Inflammatory macrophage (primary cell): ENCODE measurements around the gene TTLL6.

Source experiments
- DNase-seq, 2 donors: peaks; one replicate each; pipeline ENCODE4 v3.0.0-alpha.2; 2020 to 2022

The TTLL6 gene

GRCh38 chr17:48737330-48738043 lies 79.5 kb downstream of the TTLL6 start:
- DNase-seq = no peak

GRCh38 chr17:48735062-48735351 lies 82.0 kb downstream of the TTLL6 start:
- no peak for DNase-seq

- DNase-seq = no peak
Measured at GRCh38 chr17:48734333-48735061, 82.5 kb downstream of the TTLL6 start.

DNA sequence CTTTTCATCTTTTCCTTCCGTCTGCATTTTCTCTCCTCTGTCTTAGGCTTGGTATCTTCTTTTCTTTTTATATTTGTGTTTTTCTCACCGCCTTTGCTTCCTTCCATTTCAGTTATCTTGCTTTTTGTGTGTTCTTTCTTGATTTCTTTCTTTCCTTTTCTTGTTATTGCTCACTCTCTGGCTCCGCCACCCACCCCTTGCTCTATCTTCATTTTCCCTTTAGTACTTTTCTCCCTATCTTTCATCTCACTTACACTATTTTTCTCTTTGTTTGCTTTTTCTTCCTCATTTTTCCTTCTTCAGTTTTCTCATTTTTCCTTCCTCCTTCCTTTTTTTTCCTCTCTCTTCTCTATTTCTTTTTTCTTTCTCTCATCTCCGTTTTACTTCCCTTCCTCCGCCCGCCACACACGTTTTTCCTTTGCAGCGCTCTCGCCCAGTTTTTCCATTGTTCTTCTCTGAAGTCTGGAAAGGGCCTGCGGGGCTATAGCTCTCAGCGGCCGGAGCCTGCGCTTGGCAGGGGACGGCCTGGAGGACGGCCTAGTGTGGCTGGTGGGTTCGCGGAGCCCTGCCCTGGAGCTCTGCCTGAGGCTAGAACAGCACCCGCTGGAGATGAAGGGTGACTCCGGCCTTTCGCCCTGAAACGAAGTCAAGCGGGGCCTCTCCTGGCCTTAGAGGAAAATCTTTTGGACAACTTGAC lies 83.2 kb downstream of the TTLL6 start:
- no peak for DNase-seq

GRCh38 chr17:48732688-48733629 lies 84.1 kb downstream of the TTLL6 start:
- DNase-seq = no peak

GRCh38 chr17:48731355-48731754 lies 85.7 kb downstream of the TTLL6 start:
- DNase-seq = no peak

DNA sequence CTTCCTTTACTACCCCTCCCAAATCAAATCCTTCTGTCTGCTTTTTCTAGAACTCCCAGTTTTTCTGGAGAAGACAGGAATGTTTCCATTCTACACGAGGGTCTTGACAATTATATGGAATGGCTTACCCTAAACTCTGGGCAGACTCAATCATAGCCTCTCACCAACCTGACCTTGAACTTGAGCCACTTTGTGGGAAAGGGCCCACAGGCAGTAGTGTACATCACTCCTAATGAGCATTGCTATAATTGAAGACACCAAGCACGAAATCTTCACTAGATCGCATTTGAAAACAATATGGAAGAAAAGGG lies 86.8 kb downstream of the TTLL6 start:
- DNase-seq = no peak

GRCh38 chr17:48729335-48730239 lies 87.4 kb downstream of the TTLL6 start:
- DNase-seq = no peak

- DNase-seq = no peak
Measured at GRCh38 chr17:48728232-48729231, 88.5 kb downstream of the TTLL6 start, which contains the start of gene HOXB13. TSS of gene HOXB13 (minus strand) at chr17:48728750. CDS start at chr17:48728593, 157 bp downstream.

GRCh38 chr17:48727415-48728175 lies 89.4 kb downstream of the TTLL6 start:
- DNase-seq = no peak

GRCh38 chr17:48726916-48727286 lies 90.1 kb downstream of the TTLL6 start:
- no peak for DNase-seq

GRCh38 chr17:48726114-48726915 lies 90.7 kb downstream of the TTLL6 start:
- no peak for DNase-seq

- no peak for DNase-seq
Measured at GRCh38 chr17:48725288-48726064, 91.6 kb downstream of the TTLL6 start.

GRCh38 chr17:48725004-48725287 lies 92.1 kb downstream of the TTLL6 start:
- DNase-seq = no peak

DNA sequence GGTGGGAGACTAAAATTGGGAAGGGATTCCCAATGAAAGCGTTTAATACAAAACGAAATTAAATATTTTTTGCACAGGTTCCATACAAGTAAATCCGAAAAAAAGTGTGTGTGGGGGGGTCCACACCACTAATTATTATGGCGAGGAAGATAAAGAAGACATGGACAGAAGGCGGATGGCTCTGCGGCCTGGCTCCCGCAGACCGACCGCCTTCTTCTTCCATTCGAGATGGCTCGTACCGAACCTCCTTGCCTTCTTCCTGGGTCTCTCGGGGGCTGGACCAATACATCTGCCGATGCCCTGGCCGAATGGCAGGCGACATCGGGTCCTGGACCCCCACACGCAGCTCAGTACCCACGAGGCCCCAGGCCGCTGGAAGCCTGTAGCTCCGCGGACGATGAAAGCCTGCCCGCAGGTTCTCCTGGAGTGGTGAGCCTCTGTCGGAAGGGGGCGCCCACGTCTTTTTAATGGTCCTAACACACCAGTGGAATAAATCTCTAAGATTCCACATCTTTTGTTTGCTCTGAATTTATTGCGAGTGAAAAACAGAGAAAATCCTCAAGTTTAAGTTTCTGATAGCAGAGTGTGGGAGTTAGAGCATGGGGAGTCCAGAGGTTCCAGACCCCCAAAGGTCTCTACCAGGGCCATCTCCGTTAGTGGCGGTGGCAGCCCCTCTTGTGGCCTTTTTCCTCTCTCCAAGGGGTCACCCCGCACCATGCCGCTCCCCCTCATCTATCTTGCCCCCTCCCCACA lies 92.6 kb downstream of the TTLL6 start:
- DNase-seq = peak; percentile 76 to 85

DNA sequence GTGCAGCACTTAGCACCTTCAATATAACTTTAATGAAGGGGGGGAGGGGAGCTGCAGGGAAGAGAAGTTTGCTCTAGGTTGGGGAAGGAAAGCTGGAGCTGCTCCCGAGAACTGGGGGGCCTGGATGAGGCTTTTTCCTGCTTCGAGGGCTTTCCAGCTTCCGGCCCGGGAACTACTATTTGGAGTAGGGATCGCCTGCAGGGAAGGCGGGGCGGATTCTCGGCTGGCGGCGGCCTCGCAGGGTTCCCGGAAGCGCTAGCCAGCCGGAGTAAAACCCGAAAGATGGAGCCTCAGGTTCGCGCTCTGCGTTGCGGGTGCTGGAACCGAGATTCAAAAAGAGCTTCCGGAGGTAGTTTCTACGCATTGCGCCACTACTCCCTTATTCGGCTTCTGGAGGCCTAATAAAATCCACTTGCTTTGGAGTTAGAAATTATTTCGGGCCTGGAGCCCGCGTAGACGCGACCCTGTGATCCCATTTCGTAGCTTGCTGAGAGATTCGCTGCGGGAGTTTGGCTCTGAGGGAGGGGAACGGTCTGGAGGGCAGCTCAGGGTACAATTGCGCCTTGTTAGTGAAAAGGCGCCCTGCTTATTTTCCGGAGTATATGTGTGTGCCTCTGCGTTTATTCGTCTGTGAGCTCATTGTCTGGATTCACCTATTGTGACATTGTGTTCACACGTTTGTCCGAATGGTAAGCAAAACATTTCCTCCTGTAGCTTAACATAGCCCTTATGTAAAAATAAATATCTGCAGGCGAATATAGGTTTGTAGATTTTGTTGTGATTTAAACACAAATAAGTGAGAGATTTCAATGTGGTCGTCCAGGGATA lies 93.4 kb downstream of the TTLL6 start:
- no peak for DNase-seq
